ENCODE data around the gene PROZ.
A peak's percentile ranks its signal among the peaks of the same experiment; 100 is the strongest.

The PROZ gene

DNA sequence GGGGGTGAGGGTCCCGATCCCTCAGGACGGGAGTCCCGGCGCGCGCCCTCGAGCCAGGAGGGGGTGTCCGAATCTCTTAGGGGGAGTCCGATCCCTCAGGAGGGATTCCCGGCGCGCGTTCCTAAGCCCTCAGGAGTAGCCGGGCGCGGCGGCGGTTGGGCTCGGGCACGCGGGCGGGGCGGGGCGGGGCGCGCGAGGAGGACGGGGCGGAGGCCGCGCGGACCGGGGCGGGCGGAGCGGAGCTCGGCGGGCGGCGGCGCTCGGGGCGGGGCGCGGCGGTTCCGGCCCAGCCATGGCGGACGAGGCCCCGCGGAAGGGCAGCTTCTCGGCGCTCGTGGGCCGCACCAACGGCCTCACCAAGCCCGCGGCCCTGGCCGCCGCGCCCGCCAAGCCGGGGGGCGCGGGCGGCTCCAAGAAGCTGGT lies 50.9 kb downstream of the PROZ start, which contains the start of gene CUL4A:
CUL4A (plus strand) TSS at position 278 of the 423 bp plus-strand sequence; CDS start at position 293, 15 bp downstream.
- no peak for DNase-seq

DNA sequence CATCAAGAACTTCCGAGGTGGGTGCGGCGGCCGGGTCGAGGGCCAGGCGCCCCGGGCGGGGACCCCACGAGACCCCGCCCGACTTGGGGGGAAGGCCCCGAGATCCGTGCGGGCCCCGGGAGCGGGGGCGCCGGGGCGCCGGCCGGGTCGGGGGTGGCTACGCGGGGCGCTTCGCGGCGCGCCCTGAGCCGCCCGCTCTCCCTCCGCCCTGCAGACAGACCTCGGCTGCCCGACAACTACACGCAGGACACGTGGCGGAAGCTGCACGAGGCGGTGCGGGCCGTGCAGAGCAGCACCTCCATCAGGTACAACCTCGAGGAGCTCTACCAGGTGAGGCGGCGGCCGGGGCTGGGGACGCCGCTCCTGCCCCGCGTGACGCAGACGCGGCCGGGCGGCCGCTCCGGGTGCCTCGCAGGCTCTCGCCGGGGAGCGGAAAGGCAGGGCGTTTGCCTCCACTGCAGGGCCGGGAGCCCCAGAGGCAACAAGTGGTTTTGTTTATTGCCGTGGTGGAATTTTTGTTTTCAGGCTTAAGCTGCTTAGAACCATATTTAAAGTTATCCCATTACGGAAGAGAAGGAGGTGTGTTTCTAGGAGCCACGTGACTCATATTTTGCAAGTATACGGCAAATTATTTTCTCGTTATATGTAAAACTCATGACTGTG lies 51.4 kb downstream of the PROZ start:
- DNase-seq = no peak

GRCh38 chr13:113210833-113211232 lies 52.4 kb downstream of the PROZ start:
- no peak for DNase-seq

- DNase-seq = no peak
These were observed 53.3 kb downstream of the PROZ start for GRCh38 chr13:113211774-113212173.

DNA sequence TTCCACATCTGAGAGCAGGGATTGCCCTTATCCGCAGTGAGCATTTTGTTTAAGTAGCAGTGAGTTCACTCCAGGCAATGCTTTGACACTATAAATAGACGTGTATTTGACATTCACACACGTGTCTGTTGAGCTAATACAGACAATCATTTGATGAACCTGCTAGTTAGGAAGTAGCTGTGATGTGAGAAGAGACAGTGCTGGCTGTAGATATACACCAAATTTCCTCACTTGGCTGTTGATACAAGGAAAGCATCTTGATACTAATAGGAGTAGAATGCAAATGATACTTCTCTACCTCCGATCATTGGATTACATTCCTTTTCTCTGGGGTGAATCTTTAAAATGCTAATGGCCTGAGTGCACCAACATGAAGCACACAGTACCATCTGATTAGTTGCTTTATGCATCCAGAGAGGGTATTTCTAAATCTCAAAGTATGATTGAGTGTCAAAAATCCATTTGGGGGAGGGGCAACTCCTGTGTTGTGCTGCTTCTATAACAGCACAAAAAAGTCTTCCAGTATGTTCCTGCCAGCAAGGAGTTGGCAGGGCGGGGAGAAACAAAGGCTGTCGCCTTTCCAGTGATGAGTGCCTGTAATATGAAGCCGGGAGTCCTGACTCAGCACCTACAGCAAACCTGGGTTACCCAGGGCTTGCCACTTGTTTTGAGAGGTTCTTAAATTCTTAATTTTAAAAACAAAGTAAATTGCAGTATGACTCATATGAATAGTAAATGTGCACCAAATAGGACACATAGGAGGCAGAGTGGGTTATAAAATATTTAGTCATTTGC lies 58.0 kb downstream of the PROZ start:
- DNase-seq = peak; percentile 35

GRCh38 chr13:113218586-113218985 lies 60.1 kb downstream of the PROZ start:
- DNase-seq = no peak

DNA sequence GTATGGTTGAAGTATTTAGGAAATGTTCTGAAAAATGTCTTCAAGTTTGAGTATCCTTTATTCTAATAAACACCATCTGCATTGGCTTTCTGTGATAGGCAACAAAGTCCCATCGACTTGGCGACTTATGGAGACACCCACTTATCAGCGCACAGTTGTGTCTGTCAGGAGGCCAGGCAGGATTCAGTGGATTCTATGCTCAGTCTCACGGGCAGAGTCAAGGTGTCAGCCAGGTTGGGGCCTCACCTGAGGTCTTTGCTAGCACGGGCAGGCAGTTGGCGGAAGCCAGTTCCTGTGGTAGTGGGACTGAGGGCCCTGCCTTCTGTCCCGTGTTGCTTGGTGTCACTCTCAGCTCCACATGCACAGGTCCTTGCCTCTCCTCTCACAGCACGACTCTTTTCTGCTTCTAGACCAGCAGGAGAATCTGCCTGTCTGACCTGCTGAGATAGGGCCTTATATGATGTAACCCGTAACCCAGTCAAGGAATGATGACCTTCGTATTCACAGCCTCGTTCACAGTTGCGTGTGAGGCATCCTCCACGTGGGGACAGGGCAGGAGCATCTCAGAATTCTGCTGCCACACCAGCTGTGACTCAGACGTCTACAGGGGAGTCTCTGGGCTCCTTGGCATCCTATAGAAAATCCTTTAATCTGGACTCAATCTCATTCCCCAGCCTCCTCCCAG lies 61.0 kb downstream of the PROZ start:
- DNase-seq = no peak

DNA sequence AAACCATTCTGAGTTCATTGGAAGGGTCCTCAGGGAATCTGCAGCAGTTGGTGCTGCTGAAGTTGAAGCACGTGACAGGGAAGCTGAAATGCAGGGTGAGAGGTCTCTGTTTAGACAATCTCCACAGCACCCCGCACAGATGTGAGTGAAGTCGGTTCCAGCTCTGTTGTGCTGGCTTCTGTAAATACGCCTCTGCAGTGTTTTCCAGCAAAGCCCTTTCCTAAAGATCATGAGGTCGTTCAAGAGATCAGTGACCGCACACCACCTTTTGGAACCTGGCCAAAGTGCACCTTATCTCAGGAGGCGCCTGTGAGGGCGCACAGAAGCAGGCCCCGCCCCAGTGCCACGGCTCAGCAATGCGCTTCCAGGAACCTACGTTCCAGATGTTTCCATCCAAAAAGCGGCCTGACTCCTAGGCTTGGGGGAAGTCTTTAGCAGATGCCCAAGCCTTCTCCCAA lies 61.7 kb downstream of the PROZ start:
- no peak for DNase-seq

GRCh38 chr13:113220877-113221276 lies 62.4 kb downstream of the PROZ start:
- DNase-seq = no peak

Data from DMS 273 treated with DMSO at 0.1 percent for 48 hours (cell line).